NCI-H128 (cell line): ENCODE data around the gene ADCYAP1R1.
"Not testable (repeated sequence)": the region's sequence is repeated elsewhere in the genome, so short reads cannot be mapped to it uniquely, and the experiment has no call there.

ENCODE experiments used
- DNase-seq: peaks from one replicate; lab custom pipeline; 2025; ENCODE audit not compliant: unreplicated experiment; lab: John Stamatoyannopoulos, UW

Gene ADCYAP1R1

GRCh38 chr7:31126976-31127375, 74.9 kb downstream of the ADCYAP1R1 start:
- DNase-seq: no peak

DNA sequence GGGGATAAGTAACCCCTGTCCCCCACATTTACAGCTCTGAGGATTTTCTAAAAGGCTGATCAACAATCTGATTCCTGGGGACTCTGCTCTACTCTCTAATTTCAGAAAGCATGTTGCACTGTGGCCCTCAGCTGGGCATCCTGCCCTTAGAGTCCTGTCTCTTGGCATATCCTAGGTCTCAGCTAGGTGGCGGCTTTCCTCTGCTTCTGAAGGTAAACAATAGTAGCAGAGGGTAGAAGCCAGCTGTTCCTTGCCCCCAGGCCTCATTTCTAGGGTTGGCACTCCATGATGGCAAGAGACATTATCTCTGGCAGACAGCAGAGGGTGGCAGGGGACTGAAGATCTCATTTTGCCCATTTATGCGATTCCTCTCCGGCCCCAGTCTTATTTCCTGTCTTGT, 77.0 kb downstream of the ADCYAP1R1 start:
- no peak for DNase-seq

DNA sequence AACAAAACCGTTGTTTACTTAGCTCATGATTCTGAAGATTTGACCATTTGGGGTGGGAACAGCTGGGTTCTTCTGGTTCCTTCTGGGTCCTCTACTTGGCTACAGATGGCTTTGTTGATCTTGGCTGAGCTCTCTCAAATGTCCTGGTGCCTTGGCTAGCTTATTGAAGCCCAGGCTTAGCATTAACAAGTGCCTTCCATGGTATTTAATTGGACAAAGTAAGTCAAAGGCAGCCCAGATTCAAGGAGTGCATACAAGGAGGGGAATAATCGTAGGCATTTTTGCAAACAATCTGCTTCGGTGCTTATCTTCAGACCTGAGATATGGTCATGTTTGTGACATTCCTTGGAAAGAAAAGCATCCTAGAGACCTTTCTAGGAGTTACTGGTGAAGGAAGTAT, 81.4 kb downstream of the ADCYAP1R1 start:
- DNase-seq: no peak

GRCh38 chr7:31134246-31135188, 82.4 kb downstream of the ADCYAP1R1 start:
- peak; percentile 81 for DNase-seq

- no peak for DNase-seq
These were observed 85.1 kb downstream of the ADCYAP1R1 start for GRCh38 chr7:31137234-31137633.

DNA sequence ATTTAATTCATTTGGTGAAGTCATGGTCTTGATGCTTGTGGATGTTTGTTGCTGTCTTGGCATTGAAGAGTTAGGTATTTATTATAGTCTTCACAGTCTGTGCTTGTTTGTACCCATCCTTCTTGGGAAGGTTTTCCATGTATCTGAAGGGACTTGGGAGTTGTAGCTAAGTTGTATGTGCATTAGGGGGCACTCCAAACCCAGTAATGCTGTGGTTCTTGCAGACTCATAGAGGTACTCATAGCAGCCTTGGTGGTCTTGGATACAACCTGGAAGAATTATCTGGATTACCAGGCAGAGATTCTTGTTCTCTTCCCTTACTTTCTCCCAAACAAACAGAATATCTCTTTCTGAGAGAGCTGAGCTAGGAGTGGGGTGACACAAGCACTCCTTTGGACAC, 93.2 kb downstream of the ADCYAP1R1 start:
- DNase-seq: no peak

DNA sequence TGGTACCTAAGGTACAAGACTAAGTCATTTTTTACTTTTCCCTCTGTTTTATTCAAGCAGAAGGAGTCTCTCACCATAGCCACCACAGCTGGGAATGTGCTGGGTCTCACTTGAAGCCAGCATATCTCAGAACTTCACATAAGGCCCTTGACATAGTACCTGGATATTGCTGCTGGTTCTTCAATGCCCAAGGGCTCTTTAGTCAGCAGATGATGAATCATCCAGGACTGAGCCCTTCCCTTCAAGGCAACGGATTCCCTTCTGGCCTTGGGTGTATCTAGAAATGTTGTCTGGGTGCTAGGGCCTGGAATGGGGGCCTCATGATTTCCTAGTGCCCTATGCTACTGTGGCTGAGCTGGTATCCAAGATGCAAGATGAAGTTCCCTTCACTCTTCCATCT, 93.9 kb downstream of the ADCYAP1R1 start:
- DNase-seq: no peak

DNA sequence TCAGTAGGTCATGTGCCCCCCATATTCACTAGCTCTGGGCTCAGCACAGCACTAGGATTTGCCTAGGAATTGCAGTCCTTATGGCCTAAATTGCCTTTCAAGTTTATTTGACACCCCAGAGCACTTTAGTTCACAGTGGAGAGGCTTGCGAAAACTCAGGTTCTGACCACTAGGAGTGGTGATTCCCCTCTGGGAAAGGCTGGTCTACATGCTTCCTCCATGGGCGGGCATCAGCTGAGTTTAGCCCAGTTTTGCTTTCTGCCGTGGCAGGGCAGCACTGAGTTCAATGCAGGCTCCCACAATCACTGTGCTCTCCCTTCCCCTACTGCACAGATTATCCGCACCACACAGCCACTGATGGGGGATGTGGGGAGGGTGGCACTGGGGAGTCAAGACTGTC, 94.4 kb downstream of the ADCYAP1R1 start:
- DNase-seq: no peak

- DNase-seq: no peak
These were observed 99.7 kb downstream of the ADCYAP1R1 start for GRCh38 chr7:31151849-31152248.

DNA sequence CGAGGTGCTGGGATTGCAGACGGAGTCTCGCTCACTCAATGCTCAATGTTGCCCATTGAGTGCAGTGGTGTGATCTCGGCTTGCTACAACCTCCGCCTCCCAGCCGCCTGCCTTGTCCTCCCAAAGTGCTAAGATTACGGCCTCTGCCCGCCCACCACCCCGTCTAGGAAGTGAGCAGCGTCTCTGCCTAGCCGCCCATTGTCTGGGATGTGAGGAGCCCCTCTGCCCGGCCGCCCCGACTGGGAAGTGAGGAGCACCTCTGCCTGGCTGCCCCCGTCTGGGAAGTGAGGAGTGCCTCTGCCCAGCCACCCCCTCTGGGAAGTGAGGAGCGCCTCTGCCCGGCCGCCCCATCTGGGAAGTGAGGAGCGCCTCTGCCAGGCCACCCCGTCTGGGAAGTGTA, 101.2 kb downstream of the ADCYAP1R1 start:
- DNase-seq: not testable (repeated sequence)

GRCh38 chr7:31160941-31161340, 108.8 kb downstream of the ADCYAP1R1 start:
- DNase-seq: no peak
